ENCODE results near the gene PCBP4.
A peak's percentile ranks its signal among the peaks of the same experiment; 100 is the strongest.

PCBP4 gene

DNA sequence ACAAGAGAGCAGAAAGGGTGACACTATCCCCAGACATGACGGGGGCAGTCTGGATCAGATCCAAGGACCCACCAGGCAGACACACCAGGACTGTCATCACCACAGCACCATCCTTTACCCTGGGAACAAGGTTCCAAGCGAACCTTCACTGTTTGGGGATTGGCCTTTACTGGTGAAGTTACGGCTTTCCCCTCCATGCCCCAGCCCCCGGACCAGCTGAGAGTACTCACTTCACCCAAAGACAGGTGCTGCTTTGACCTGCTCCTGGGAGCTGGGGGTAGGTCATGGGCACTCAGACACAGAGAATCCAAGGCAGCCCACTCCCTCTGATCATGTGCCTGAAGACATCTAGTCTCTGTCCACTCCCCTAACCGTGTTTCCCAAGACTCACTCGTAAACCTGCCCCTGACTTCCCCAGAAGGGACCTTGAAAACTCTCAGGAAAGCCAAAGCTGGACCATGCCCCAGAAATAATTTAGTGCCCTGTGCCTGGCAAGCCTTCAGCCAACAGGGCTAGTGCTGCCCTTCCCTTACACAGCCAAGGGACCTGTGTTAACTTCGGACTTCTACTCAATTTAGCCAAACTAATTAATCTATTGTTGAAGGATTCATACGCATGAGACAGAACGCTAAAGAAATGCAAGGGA is 28.4 kb downstream of the PCBP4 start:
- TF ChIP-seq, protein P1, sequence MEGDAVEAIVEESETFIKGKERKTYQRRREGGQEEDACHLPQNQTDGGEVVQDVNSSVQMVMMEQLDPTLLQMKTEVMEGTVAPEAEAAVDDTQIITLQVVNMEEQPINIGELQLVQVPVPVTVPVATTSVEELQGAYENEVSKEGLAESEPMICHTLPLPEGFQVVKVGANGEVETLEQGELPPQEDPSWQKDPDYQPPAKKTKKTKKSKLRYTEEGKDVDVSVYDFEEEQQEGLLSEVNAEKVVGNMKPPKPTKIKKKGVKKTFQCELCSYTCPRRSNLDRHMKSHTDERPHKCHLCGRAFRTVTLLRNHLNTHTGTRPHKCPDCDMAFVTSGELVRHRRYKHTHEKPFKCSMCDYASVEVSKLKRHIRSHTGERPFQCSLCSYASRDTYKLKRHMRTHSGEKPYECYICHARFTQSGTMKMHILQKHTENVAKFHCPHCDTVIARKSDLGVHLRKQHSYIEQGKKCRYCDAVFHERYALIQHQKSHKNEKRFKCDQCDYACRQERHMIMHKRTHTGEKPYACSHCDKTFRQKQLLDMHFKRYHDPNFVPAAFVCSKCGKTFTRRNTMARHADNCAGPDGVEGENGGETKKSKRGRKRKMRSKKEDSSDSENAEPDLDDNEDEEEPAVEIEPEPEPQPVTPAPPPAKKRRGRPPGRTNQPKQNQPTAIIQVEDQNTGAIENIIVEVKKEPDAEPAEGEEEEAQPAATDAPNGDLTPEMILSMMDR (IDR thresholded peaks at IDR 0.05; ENCODE audit: low read depth, low read length), result no peak
- H3K4me3 ChIP-seq (replicated peaks in 1 of 2; ENCODE audit: low read depth in 2 of 2, low read length in 2 of 2), result no peak overlapping the region
- DNase-seq (ENCODE audit: low read depth in 2 of 2), result no peak

DNA sequence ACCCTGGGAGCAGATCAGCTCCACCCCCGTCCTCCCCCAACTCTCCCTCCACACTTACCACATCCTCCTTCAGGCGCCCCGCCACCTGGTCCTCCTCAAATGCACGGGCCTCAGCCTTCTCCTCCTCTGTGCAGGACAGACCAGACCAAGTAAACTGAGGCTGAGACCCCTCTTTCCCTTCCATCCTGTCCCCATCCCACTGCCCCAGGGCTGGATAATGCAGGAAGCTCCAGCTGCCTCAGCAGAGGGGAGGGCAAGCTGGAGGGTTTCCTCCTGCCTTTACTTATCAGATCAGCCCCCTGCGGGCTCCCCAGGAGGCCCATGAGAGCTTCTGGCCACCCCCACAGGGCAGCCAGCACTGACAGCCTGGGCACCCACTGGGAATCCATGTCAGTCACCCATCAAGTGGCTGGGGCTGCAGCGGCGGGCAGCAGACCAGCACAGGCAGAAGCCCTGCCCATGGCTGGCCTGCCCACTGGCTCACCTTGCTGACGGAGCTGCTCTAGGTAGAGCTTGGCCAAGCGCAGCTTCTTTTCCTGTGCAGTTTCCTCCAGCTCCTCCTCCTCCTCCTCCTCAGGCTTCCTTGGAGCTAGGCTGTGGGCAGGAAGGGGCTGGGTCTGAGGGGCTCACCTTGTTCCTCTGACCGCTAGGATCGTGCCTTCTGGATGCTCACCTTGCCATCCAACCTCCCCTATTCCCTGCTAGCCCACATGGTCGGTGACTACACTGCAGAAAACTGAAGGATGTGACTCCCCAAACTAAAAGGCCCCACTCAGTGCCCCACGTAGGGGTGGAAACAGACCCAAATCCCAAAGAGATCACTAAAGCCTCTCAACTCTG is 29.4 kb downstream of the PCBP4 start:
- H3K4me3 ChIP-seq (replicated peaks in 1 of 2; ENCODE audit: low read depth in 2 of 2, low read length in 2 of 2), result no peak overlapping the region
- TF ChIP-seq, protein P1 (IDR thresholded peaks at IDR 0.05; ENCODE audit: low read depth, low read length), result no peak
- DNase-seq (ENCODE audit: low read depth in 2 of 2), result no peak

DNA sequence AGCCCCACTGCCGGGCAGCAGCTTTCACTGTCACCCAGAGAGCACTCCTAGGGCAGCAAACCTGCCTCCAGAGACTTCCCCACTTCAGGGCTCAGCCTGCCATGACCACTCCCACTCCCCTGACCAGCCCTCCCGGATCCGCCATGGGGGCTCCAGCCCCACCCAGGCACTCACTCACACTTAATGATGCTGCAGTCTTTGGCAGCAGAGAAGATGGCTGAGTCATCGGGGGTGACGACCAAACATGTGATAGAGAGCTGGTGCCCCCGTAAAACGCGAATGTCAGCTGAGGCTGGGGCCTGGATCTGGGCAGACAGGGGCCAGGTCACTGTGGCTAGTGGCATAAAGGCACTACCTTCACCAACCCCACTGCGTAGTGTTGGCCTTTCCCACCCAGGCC is 30.2 kb downstream of the PCBP4 start:
- no peak overlapping the region for H3K4me3 ChIP-seq (replicated peaks in 1 of 2; ENCODE audit: low read depth in 2 of 2, low read length in 2 of 2)
- TF ChIP-seq, protein P1 (IDR thresholded peaks at IDR 0.05; ENCODE audit: low read depth, low read length), result no peak
- peak in 1 of 2 donors; percentile 11 for DNase-seq (ENCODE audit: low read depth in 2 of 2)

DNA sequence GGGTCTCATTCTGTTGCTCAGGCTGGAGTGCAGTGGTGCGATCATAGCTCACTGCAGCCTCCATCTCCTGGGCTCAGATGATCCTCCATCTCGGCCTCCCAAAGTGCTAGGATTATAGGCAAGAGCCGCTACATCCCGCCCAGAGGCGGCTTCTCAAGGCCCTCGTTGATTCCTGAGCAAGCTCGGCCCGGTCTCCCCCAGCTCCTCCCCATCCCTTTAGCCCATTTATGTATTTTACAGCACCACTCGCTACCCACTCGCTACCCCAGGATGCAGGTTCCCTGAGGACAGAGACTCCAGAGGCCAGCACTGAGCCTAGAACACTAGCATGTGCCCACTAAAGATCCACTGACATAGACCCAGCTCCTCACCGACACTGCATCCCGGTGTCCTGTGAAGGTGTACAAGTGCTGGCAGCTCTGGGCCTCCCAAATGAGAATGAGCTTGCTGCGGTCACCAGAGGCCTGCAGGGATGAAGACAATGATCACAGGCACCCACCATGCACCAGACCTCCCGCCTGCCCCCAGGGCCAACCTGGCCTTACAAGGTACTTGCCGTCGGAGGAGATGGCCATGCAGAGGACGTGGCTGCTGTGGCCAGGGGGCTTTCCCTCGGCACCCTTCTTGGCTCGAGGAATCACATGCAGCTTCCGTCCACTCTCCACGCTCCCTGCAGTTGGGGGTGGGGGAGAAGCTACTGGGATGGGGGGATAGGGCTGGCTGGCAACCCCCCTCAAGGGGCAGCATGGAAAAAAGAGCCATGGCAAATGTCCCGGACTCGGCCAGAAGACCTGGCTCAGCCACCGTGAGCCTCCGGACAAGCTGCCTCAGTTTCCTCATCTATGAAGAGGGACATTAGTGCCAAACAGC is 31.1 kb downstream of the PCBP4 start:
- no peak overlapping the region for H3K4me3 ChIP-seq (replicated peaks in 1 of 2; ENCODE audit: low read depth in 2 of 2, low read length in 2 of 2)
- no peak for DNase-seq (ENCODE audit: low read depth in 2 of 2)
- TF ChIP-seq, protein P1 (IDR thresholded peaks at IDR 0.05; ENCODE audit: low read depth, low read length), result no peak

DNA sequence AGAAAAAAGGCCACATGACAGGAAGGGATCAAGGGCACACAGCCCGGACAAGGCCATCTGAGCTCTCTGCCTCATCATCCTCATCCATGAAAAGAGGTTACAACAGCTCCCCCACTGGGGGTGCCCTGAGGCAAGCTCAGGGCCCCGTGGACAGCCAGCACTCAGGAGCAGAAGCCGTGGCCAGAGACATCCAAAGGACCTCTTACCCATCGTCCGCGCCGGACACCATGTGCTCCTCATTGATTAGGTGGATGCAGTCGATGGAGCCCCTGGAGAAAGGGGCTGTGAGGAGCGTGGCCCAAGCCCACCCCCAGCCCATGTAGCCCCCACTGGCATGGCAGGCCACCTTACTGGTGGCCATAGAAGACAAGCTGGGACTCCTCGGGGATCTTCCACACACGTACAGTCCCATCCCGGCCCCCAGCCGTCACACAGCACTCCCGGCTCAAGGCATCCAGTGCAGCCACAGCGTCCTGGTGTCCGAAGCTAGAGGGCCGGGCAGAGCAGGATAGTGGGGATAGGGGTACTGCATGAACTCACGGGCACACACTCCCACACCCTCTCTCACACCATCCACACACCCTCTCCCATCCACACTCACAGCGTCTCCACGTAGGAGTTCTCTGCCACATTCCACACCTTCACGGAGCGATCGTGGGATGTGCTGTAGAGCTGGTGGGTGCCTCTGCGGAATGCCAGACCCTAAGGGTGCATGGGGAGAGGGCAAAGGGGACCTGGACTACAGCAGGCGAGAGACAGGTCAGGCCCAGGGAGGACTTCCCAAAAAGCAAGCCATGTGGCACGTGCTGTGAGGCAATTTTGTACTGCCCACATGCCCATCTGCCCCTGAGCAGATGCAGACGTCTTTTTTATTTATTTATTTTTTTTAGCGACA is 32.0 kb downstream of the PCBP4 start:
- no peak overlapping the region for H3K4me3 ChIP-seq (replicated peaks in 1 of 2; ENCODE audit: low read depth in 2 of 2, low read length in 2 of 2)
- TF ChIP-seq, protein P1 (IDR thresholded peaks at IDR 0.05; ENCODE audit: low read depth, low read length), result no peak

More for the DNA sequence above, 32.0 kb downstream of the PCBP4 start:
- no peak for DNase-seq (ENCODE audit: low read depth in 2 of 2)
